H9 (cell line): ENCODE results near the gene COL18A1. TPM values are rescaled to one million over a fixed set of nuclear protein-coding genes. Genes with fewer than 3 reads are reported as not detected.

Source experiments
- DNase-seq: peaks from one replicate; pipeline ENCODE4 v3.0.0-alpha.2; 2017
- H2AFZ ChIP-seq: one replicate; pipeline ENCODE4 v1.6.1; 2013; ENCODE audit warnings: mild to moderate bottlenecking, low read length, control low read depth, moderate library complexity
- H2AK5ac ChIP-seq: 2 replicates; pipeline ENCODE4 v1.6.1; 2013; ENCODE audit warnings: low read length, control low read depth, mixed read lengths; ENCODE audit not compliant: insufficient read length
- H2BK120ac ChIP-seq: one replicate; pipeline ENCODE4 v1.6.1; 2013; ENCODE audit warnings: low read depth, mild to moderate bottlenecking, low read length, control low read depth, inconsistent platforms; ENCODE audit not compliant: poor library complexity, severe bottlenecking
- H2BK12ac ChIP-seq: 2 replicates; pipeline ENCODE4 v1.6.1; 2013; ENCODE audit warnings: low read length, control low read depth, mixed read lengths, low read depth; ENCODE audit not compliant: insufficient read length
- H2BK15ac ChIP-seq: 2 replicates; pipeline ENCODE4 v1.6.1; 2013; ENCODE audit warnings: low read depth, low read length, control low read depth
- H2BK20ac ChIP-seq: one replicate; pipeline ENCODE4 v1.6.1; 2013; ENCODE audit warnings: low read depth, mild to moderate bottlenecking, low read length, control low read depth, inconsistent platforms; ENCODE audit not compliant: poor library complexity, severe bottlenecking
- H2BK5ac ChIP-seq: 2 replicates; pipeline ENCODE4 v1.6.1; 2013; ENCODE audit warnings: low read length, control low read depth, mixed read lengths; ENCODE audit not compliant: insufficient read length
- H3K14ac ChIP-seq: 2 replicates; pipeline ENCODE4 v1.6.1; 2013; ENCODE audit warnings: low read length, control low read depth; ENCODE audit not compliant: insufficient read depth
- H3K18ac ChIP-seq: 2 replicates; pipeline ENCODE4 v1.6.1; 2013; ENCODE audit warnings: low read depth, mild to moderate bottlenecking, mixed read lengths, low read length, control low read depth; ENCODE audit not compliant: insufficient read length
- H3K23ac ChIP-seq: 2 replicates; pipeline ENCODE4 v1.6.1; 2013; ENCODE audit warnings: low read length, control low read depth, mixed read lengths, low read depth; ENCODE audit not compliant: insufficient read length
- H3K23me2 ChIP-seq: 2 replicates; pipeline ENCODE4 v1.6.1; 2013; ENCODE audit warnings: low read depth, mild to moderate bottlenecking, mixed read lengths, low read length, control low read depth; ENCODE audit not compliant: insufficient read length, poor library complexity, severe bottlenecking
- H3K27ac ChIP-seq: 2 replicates; pipeline ENCODE4 v1.5.1; 2013; ENCODE audit warnings: low read length, control low read depth, mixed read lengths, low read depth; ENCODE audit not compliant: insufficient read length
- H3K27me3 ChIP-seq: 2 replicates; pipeline ENCODE4 v1.6.1; 2013; ENCODE audit warnings: low read length, control low read depth, inconsistent platforms; ENCODE audit not compliant: insufficient read depth
- H3K4ac ChIP-seq: 2 replicates; pipeline ENCODE4 v1.6.1; 2013; ENCODE audit warnings: low read depth, mild to moderate bottlenecking, control low read depth, inconsistent platforms, low read length, moderate library complexity
- H3K4me1 ChIP-seq: 2 replicates; pipeline ENCODE4 v1.6.1; 2013; ENCODE audit warnings: low read length, control low read depth, inconsistent platforms; ENCODE audit not compliant: insufficient read depth
- H3K4me2 ChIP-seq: 2 replicates; pipeline ENCODE4 v1.6.1; 2013; ENCODE audit warnings: low read length, control low read depth, mixed read lengths; ENCODE audit not compliant: insufficient read length, insufficient read depth
- H3K56ac ChIP-seq: 2 replicates; pipeline ENCODE4 v1.6.1; 2013; ENCODE audit warnings: low read depth, mild to moderate bottlenecking, mixed read lengths, low read length, control low read depth; ENCODE audit not compliant: insufficient read length
- H3K79me1 ChIP-seq: 2 replicates; pipeline ENCODE4 v1.6.1; 2013; ENCODE audit warnings: low read depth, mild to moderate bottlenecking, moderate library complexity, low read length, control low read depth, inconsistent platforms; ENCODE audit not compliant: insufficient read depth, poor library complexity, severe bottlenecking
- H3K79me2 ChIP-seq: 2 replicates; pipeline ENCODE4 v1.6.1; 2013; ENCODE audit warnings: low read length, control low read depth, inconsistent platforms; ENCODE audit not compliant: insufficient read depth
- H3K9ac ChIP-seq: 2 replicates; pipeline ENCODE4 v1.6.1; 2013; ENCODE audit warnings: low read length, control low read depth, mixed read lengths; ENCODE audit not compliant: insufficient read length; ENCODE audit errors: extremely low read depth
- H3K9me3 ChIP-seq: one replicate; pipeline ENCODE4 v1.6.1; 2013; ENCODE audit warnings: low read depth, low read length, inconsistent platforms; ENCODE audit not compliant: control insufficient read depth
- H3T11ph ChIP-seq: one replicate; pipeline ENCODE4 v1.6.1; 2013; ENCODE audit warnings: mild to moderate bottlenecking, low read length, control low read depth, inconsistent platforms
- H4K20me1 ChIP-seq: one replicate; pipeline ENCODE4 v1.6.1; 2013; ENCODE audit not compliant: control insufficient read depth, insufficient read length, insufficient read depth
- H4K5ac ChIP-seq: 2 replicates; pipeline ENCODE4 v1.6.1; 2013; ENCODE audit warnings: low read depth, mild to moderate bottlenecking, mixed read lengths, low read length, control low read depth; ENCODE audit not compliant: insufficient read length
- H4K8ac ChIP-seq: replicated peaks from 2 replicates; pipeline ENCODE4 v1.6.1; 2013; ENCODE audit warnings: low read length, control low read depth, mixed read lengths, low read depth; ENCODE audit not compliant: insufficient read length
- H4K91ac ChIP-seq: 2 replicates; pipeline ENCODE4 v1.6.1; 2013; ENCODE audit warnings: low read depth, mild to moderate bottlenecking, moderate library complexity, mixed read lengths, low read length, control low read depth; ENCODE audit not compliant: insufficient read length
- H3K27ac Mint-ChIP-seq, 3 experiments: 2 replicates in 2 of 3; 3 replicates in 1 of 3; pipeline ENCODE4 v1.8.0; 2020 to 2021; ENCODE audit warnings: mixed read lengths in 3 of 3, mild to moderate bottlenecking in 1 of 3, moderate library complexity in 1 of 3
- H3K27me3 Mint-ChIP-seq: 2 replicates; pipeline ENCODE4 v1.8.0; 2021; ENCODE audit warnings: low read depth, mild to moderate bottlenecking, moderate library complexity, mixed read lengths
- H3K36me3 Mint-ChIP-seq, 3 experiments: 2 replicates in 2 of 3; 3 replicates in 1 of 3; pipeline ENCODE4 v1.8.0; 2020 to 2021; ENCODE audit warnings: low read depth in 3 of 3, mixed read lengths in 3 of 3; ENCODE audit not compliant: insufficient read depth in 1 of 3
- H3K4me1 Mint-ChIP-seq, 2 experiments: 2 replicates each; pipeline ENCODE4 v1.8.0; 2020; ENCODE audit warnings: mixed read lengths in 2 of 2
- H3K4me3 Mint-ChIP-seq, 2 experiments: 2 replicates in 1 of 2; 3 replicates in 1 of 2; pipeline ENCODE4 v1.8.0; 2020 to 2021; ENCODE audit warnings: mild to moderate bottlenecking in 2 of 2, mixed read lengths in 2 of 2, moderate library complexity in 1 of 2
- H3K9me3 Mint-ChIP-seq, 2 experiments: 2 replicates in 1 of 2; 3 replicates in 1 of 2; pipeline ENCODE4 v1.8.0; 2020; ENCODE audit warnings: mild to moderate bottlenecking in 2 of 2, mixed read lengths in 2 of 2, moderate library complexity in 1 of 2
- WGBS: extraction: QIAGEN DNeasy Blood & Tissue Kit; methylation state at CpG from one replicate; pipeline ENCODE4 v1.1.7; 2013; ENCODE audit warnings: missing lambda C conversion rate, low lambda C conversion rate, mixed read lengths; ENCODE audit not compliant: insufficient read length; ENCODE audit errors: extremely low coverage; 5-methylcytosine and 5-hydroxymethylcytosine counted together
- total RNA-seq: library from RNA; stranded (reverse); gene quantifications from 2 replicates; pipeline ENCODE4 v1.2.1, GENCODE V29; 2021
- TF ChIP-seq, protein P1 (sequence below): fragments of 200-600 bp; sonication (generic); conservative IDR thresholded peaks from 3 replicates; pipeline ENCODE4 v1.8.0; 2021; ENCODE audit warnings: antibody characterized with exemption, mild to moderate bottlenecking

The COL18A1 gene
- total RNA-seq, 1 experiment from 2014 or later, result 232 TPM

GRCh38 chr21:45363921-45364467 is 41.0 kb upstream of the COL18A1 start:
- Histone ChIP-seq H3K23ac (no peak overlapping the region), H3T11ph (no peak overlapping the region), H3K56ac (no peak overlapping the region), H2BK12ac (no peak overlapping the region), H2BK120ac (no peak overlapping the region), H3K27me3 (no peaks in the 10 kb centered on the region), H4K20me1 (no peaks in the 10 kb centered on the region), H2BK20ac (no peak overlapping the region), H2AFZ (no peak overlapping the region), H4K91ac (peak overlapping the region; percentile 87), H3K23me2 (no peaks in the 10 kb centered on the region), H4K8ac (no peak overlapping the region), H4K5ac (no peak overlapping the region), H3K4ac (no peak overlapping the region), H3K9ac (no peak overlapping the region), H3K79me1 (no peaks in the 10 kb centered on the region), H3K18ac (no peak overlapping the region), H3K79me2 (no peaks in the 10 kb centered on the region), H3K4me2 (no peak overlapping the region), H3K9me3 (no peaks in the 10 kb centered on the region), H2AK5ac (no peak overlapping the region), H3K27ac (no peak overlapping the region), H2BK15ac (no peak overlapping the region), H3K14ac (no peak overlapping the region), H2BK5ac (no peak overlapping the region), H3K4me1 (peaks cover 2% of the 10 kb centered on the region; the same call in 1 of the 2 replicates)
- TF ChIP-seq, protein P1, sequence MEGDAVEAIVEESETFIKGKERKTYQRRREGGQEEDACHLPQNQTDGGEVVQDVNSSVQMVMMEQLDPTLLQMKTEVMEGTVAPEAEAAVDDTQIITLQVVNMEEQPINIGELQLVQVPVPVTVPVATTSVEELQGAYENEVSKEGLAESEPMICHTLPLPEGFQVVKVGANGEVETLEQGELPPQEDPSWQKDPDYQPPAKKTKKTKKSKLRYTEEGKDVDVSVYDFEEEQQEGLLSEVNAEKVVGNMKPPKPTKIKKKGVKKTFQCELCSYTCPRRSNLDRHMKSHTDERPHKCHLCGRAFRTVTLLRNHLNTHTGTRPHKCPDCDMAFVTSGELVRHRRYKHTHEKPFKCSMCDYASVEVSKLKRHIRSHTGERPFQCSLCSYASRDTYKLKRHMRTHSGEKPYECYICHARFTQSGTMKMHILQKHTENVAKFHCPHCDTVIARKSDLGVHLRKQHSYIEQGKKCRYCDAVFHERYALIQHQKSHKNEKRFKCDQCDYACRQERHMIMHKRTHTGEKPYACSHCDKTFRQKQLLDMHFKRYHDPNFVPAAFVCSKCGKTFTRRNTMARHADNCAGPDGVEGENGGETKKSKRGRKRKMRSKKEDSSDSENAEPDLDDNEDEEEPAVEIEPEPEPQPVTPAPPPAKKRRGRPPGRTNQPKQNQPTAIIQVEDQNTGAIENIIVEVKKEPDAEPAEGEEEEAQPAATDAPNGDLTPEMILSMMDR, result no peak
- H3K27ac Mint-ChIP-seq, result peak overlapping the region; percentile 33 to 71 (median 50); a peak in 6 of 7 replicates
- H3K4me1 Mint-ChIP-seq, result peaks cover 66 to 74% of the 10 kb centered on the region in 2 experiments
- H3K4me3 Mint-ChIP-seq, result no peak overlapping the region
- 0 out of 5 replicates have a peak, but pooled peaks cover 0 to 2% of the 10 kb centered on the region in 2 experiments for H3K9me3 Mint-ChIP-seq
- DNase-seq, result no peak
- no peaks in the 10 kb centered on the region for H3K36me3 Mint-ChIP-seq
- WGBS, result no CpG with 5 or more reads among the region's 19 CpGs
- H3K27me3 Mint-ChIP-seq, result peaks cover 5% of the 10 kb centered on the region
